Left lobe of liver (tissue), 2 donors: ENCODE measurements around the gene INHBE. TPM values are rescaled to one million over a fixed set of nuclear protein-coding genes. Genes with fewer than 3 reads are reported as not detected.

Source experiments
- ATAC-seq: fragments of 200-7000 bp; cut with Tn5 transposase; one replicate; pipeline ENCODE4 v1.9.1; 2020; ENCODE audit warnings: mild to moderate bottlenecking, moderate library complexity
- DNase-seq: peaks from one replicate; pipeline ENCODE4 v3.0.0-alpha.2; 2020; ENCODE audit warnings: low spot score
- total RNA-seq: library from RNA; stranded (reverse); gene quantifications from one replicate; pipeline ENCODE4 v1.2.1, GENCODE V29; 2021
- donor health status: DM: no; HTN: no; CAD: no; lungs with moderate emphysema.
- donor health status: DM: no; HTN: yes; CAD: no.

The INHBE gene
- total RNA-seq, 1 donor from 2014 or later: 81.6 TPM

DNA sequence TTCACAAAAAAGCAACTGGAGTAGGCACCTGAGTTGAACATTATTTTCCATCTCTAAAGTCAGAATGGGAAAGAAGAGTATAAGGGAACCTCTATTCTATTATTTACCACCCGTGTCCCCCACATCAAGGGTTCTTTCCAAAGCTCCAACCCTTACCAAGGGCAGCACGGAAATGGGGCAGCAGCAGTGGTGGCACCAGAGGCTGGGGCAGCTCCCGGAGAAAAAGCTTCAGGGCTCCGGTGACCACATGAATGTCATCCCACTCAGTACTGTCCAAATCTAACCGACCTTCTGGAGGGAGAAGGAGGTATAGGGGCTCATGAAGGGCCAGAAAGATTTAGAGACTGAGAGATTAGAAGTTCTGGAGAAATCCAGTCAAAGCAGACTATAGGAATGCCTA lies 18.8 kb downstream of the INHBE start:
- ATAC-seq (no peak), DNase-seq (no peak)

DNA sequence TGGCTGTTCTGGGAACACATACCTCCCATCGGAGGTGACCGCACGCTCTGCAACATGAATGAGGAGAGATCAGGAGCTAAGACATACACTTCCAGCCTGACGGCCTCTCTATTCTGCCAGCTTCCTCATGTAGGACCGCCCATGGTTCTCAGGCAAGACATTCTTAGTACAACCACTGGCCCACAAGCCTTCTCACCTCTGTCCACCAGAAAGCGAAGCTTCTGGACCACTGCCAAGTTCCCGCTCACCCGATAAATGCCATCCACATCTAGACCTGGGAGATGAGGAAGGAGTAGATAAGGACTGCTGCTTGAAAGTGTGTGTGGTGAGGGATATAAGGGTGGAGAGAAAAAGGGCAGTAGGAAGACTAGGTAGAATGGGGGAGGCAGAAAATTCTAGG lies 19.3 kb downstream of the INHBE start:
- DNase-seq (no peak), ATAC-seq (no peak)

DNA sequence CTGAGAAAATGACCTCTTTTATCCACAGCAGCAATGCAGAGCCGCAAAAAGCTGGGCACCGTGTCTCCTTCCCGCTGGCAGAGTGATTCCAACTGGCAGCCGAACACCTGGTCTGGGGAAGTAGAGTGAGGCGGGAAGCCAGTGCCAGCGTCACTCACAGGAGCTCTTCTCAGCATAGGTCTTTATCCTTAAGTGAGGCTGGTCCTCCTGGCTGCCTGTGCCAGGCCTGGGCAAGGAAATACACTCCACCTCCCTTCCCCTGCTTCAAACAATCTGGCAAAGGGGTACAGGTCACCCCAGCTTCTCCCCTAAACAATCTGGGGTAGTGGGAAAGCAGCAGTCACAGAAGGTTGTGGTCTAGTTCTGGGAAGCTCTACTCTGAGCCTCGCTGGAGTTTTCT lies 19.8 kb downstream of the INHBE start:
- ATAC-seq (no peak), DNase-seq (no peak)

GRCh38 chr12:57475271-57476161 lies 20.4 kb downstream of the INHBE start:
- peak; percentile 65 for ATAC-seq
- DNase-seq: no peak

DNA sequence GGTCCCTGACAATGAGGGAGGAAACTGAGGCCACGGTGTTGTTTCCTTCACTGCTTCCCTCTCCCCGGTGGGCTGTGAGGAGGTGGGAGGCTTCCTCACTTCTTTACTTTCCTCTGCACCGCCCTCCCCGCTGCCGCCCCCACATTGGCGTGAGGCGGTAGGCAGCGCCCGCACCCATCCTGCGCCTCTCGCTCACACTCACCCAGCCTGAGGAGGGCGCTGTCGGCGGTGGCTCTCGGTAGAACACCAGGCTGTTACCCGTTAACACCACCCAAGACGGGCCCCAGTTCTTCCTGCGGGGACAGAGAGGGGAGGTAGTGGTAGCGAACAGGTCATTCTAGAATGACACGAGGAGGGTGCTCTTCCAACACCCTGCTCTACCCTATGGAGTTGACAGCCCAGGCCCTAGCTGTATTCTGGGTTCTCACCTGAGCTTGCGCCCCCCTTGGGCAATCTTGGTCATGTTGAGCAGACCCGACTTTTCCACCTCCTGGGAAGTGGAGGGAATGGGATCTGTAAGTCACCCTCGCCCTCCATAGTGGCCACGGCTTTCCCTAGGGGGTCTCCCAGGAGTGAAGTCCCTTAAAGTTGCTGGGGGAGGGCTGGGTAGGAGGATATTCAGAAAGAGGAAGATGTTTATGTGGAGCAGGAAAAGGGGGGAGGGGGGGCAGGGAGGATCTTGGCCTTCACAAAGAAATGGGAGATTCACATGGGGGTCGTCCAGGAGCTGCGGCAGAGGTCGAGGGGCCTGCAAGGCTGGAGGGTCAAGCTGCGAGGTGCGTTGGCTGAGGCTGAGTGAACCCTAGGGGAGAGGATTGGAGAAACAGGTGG lies 21.3 kb downstream of the INHBE start:
- DNase-seq (no peak), ATAC-seq (peak; percentile 2)

DNA sequence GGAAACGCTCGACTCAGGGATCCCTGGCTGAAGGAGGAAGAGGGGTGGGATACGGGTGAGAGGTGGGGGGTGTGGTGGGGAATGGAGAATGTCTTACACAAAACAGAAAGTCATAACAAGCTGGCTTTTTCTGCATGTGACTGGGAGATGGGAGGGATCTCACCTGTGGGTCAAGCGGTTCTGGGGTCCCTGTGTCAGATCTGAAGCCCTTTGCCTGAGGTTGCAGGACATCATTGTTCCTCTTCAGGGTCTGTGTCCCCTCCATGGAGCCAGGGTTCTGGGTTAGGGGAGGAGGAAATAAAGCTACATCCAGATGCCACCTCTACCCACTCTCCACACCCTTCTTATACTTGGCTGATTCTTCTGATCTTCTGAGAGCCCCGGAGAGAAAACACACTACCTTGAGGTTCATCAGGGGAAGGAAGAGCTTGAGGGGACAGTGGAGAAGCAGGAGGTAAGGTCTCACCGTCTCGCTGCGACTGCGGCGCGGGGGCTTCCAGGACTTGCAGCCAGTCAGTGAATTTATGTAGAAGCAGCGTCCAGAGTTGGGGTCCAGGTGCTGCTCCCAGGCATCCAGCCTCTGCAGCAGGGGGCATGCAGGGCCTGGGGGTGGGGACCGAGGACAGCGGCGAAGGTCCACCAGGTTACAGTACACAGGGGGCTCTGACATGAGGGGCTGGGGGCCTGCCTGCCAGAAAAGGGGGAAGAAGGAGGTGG lies 22.0 kb downstream of the INHBE start:
- no peak for ATAC-seq
- DNase-seq: no peak

- ATAC-seq (peak; percentile 17), DNase-seq (no peak)
Observed at GRCh38 chr12:57477710-57478681, 22.9 kb downstream of the INHBE start.

DNA sequence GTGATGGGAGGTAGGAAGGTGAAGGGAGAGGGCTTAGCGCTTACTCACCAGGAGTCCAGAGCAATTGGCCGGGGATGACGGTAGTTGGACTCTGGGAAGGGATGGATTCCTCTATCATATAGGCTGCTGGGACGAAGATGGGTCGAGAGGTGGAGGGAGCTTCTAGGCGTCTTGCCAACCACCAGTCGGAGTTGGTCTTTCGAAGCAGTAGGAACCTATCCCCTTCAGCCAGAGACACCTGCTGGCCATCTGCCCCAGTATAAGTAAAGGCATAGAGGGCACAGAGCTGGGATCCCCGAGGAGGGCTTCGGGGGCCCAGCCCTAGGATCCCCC lies 23.9 kb downstream of the INHBE start:
- ATAC-seq (no peak), DNase-seq (no peak)

- DNase-seq: no peak
- no peak for ATAC-seq
Observed at GRCh38 chr12:57479376-57480115, 24.4 kb downstream of the INHBE start, which contains the start of gene ARHGAP9. Gene ARHGAP9 (minus strand): TSS chr12:57479866. CDS start chr12:57479406, 460 bp downstream.

DNA sequence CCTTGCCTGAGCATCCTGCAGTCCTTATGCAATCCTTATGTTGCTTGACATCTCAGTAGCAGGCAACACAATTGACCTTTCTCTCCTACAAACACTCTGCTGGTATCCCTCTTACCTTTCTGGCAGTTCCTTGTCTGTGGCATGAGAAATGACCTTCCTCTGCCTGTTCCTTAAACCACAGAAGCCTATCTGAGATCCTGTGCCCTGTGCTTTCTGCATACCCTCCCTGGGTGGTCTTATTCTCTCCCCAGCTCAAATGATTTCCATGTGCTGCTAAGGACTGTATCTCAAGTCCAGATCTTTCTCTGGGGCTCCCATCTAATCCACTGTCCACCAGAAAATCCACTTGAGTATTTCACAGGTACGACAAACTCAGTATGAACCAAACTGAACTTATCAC lies 26.6 kb downstream of the INHBE start:
- DNase-seq: no peak
- ATAC-seq: no peak

- ATAC-seq (no peak), DNase-seq (no peak)
Observed at GRCh38 chr12:57483466-57483865, 28.4 kb downstream of the INHBE start.

- no peak for ATAC-seq
- no peak for DNase-seq
Observed at GRCh38 chr12:57485695-57486094, 30.6 kb downstream of the INHBE start.

GRCh38 chr12:57487055-57487596 lies 32.0 kb downstream of the INHBE start:
- ATAC-seq (no peak), DNase-seq (no peak)

- peak; percentile 97 for DNase-seq
- peak; percentile 95 for ATAC-seq
Observed at GRCh38 chr12:57487597-57488401, 32.7 kb downstream of the INHBE start, which contains the start of gene MARS1. Gene MARS1 (plus strand): TSS chr12:57488068. CDS start chr12:57488091, 23 bp downstream.

DNA sequence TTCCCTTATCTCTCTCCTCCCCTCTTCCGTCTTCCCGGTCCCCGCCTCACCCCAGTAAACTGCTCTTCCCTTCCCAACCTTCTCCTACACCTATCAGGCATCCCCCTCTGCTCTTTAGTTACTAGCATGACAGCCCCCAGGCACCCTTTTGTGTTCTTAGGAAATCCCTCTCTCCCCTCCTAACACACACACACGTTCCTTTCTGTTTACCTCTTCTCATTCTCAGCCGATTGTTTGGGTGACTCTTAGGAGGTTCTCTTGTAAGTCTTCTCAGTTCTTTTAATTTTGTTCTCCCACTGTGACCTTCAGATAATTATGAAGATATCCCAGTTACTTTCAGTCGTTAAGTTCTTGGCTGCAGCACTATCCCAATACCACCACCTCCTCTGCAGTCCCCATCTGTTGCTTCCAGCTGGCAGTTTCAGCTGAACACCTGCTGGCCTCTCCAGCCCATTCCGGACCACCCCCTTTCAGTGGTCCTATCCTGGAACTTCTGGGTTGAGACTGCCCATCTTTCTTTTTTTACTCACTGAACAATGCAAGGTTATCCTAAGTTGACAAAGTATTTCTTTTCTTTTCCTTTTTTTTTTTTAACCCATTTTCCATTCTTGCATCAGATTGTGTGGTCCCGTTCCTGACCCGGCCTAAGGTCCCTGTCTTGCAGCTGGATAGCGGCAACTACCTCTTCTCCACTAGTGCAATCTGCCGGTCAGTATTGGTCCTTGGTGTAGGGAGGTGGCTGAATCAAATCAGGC lies 33.5 kb downstream of the INHBE start:
- ATAC-seq (no peak), DNase-seq (no peak)

DNA sequence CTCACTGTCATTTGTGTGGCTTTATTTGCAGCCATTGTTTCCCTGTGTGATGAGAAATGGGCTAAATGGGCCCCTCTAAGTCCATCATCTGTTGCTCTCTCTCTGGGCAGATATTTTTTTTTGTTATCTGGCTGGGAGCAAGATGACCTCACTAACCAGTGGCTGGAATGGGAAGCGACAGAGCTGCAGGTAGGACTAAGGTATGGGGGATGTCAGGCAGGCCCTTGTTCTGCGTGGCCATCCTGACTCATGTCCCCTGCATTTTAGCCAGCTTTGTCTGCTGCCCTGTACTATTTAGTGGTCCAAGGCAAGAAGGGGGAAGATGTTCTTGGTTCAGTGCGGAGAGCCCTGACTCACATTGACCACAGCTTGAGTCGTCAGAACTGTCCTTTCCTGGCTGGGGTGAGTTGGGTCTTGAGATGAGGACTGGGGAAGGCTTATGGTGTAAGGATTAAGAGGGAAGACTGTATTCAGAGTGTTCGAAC lies 34.1 kb downstream of the INHBE start:
- DNase-seq: no peak
- ATAC-seq: no peak

GRCh38 chr12:57490126-57490525 lies 35.0 kb downstream of the INHBE start:
- ATAC-seq (no peak), DNase-seq (no peak)
